ES-I3 (cell line): ENCODE data around the gene C1RL.
A peak's percentile ranks its signal among the peaks of the same experiment; 100 is the strongest.

ENCODE experiments used
- H3K36me3 ChIP-seq: 2 replicates; pipeline ENCODE4 v1.6.1; 2013; ENCODE audit warnings: mild to moderate bottlenecking, low read length, control low read depth, moderate library complexity; ENCODE audit not compliant: insufficient read depth
- H3K4me1 ChIP-seq: 2 replicates; pipeline ENCODE4 v1.6.1; 2013; ENCODE audit warnings: mild to moderate bottlenecking, control low read depth, low read length; ENCODE audit not compliant: insufficient read depth
- H3K9ac ChIP-seq: 2 replicates; pipeline ENCODE4 v1.6.1; 2013; ENCODE audit warnings: low read depth, mild to moderate bottlenecking, low read length, moderate library complexity
- H3K9me3 ChIP-seq: 2 replicates; pipeline ENCODE4 v1.6.1; 2013; ENCODE audit warnings: mild to moderate bottlenecking, low read length, moderate library complexity; ENCODE audit not compliant: control insufficient read depth, insufficient read depth

C1RL gene

GRCh38 chr12:7129872-7130691 lies 21.1 kb upstream of the C1RL start, which contains the start of gene CLSTN3:
Gene CLSTN3 (plus strand): TSS chr12:7130371. CDS start chr12:7130649, 278 bp downstream.
- peaks cover 15% of the 10 kb centered on the region for H3K4me1 ChIP-seq
- peak within 1 kb of the TSS; percentile 79 for H3K9ac ChIP-seq
- H3K9me3 ChIP-seq: no peaks in the 10 kb centered on the region
- H3K36me3 ChIP-seq: no peaks in the 10 kb centered on the region

- H3K9ac ChIP-seq: peak overlapping the region; percentile 79
- no peaks in the 10 kb centered on the region for H3K36me3 ChIP-seq
- no peaks in the 10 kb centered on the region for H3K9me3 ChIP-seq
- H3K4me1 ChIP-seq: peaks cover 15% of the 10 kb centered on the region
Observed at GRCh38 chr12:7129287-7129871, 20.4 kb upstream of the C1RL start.

- Histone ChIP-seq H3K36me3 (no peaks in the 10 kb centered on the region), H3K4me1 (peaks cover 15% of the 10 kb centered on the region), H3K9ac (peak within 1 kb of the TSS; percentile 79), H3K9me3 (no peaks in the 10 kb centered on the region)
Observed at GRCh38 chr12:7128681-7129286, 19.8 kb upstream of the C1RL start, which contains the start of gene RBP5. Gene RBP5 (minus strand): TSS chr12:7128889. CDS start chr12:7128775, 114 bp downstream.

- Histone ChIP-seq H3K36me3 (no peaks in the 10 kb centered on the region), H3K9me3 (no peaks in the 10 kb centered on the region), H3K9ac (no peak overlapping the region), H3K4me1 (peaks cover 18% of the 10 kb centered on the region)
Observed at GRCh38 chr12:7127916-7128626, 19.1 kb upstream of the C1RL start.

GRCh38 chr12:7125632-7126227 lies 16.7 kb upstream of the C1RL start:
- Histone ChIP-seq H3K4me1 (peaks cover 20% of the 10 kb centered on the region), H3K9me3 (no peaks in the 10 kb centered on the region), H3K9ac (no peak overlapping the region)

GRCh38 chr12:7123806-7124522 lies 14.9 kb upstream of the C1RL start:
- H3K4me1 ChIP-seq: peaks cover 17% of the 10 kb centered on the region
- no peak overlapping the region for H3K9ac ChIP-seq
- no peaks in the 10 kb centered on the region for H3K36me3 ChIP-seq
- no peaks in the 10 kb centered on the region for H3K9me3 ChIP-seq

More at GRCh38 chr12:7125632-7126227, 16.7 kb upstream of the C1RL start:
- H3K36me3 ChIP-seq: no peaks in the 10 kb centered on the region

- H3K9me3 ChIP-seq: no peaks in the 10 kb centered on the region
- H3K9ac ChIP-seq: no peak overlapping the region
- no peaks in the 10 kb centered on the region for H3K36me3 ChIP-seq
- peaks cover 9% of the 10 kb centered on the region; the same call in 1 of the 2 replicates for H3K4me1 ChIP-seq
Observed at GRCh38 chr12:7122811-7123769, 14.1 kb upstream of the C1RL start.

GRCh38 chr12:7121324-7121723 lies 12.3 kb upstream of the C1RL start:
- Histone ChIP-seq H3K9ac (no peak overlapping the region), H3K36me3 (no peaks in the 10 kb centered on the region), H3K4me1 (peaks cover 5% of the 10 kb centered on the region; the same call in 1 of the 2 replicates), H3K9me3 (no peaks in the 10 kb centered on the region)

GRCh38 chr12:7120166-7120565 lies 11.2 kb upstream of the C1RL start:
- Histone ChIP-seq H3K9me3 (no peaks in the 10 kb centered on the region), H3K9ac (no peak overlapping the region), H3K36me3 (peaks cover 2% of the 10 kb centered on the region; the same call in 1 of the 2 replicates), H3K4me1 (peaks cover 5% of the 10 kb centered on the region; the same call in 1 of the 2 replicates)

- H3K9ac ChIP-seq: no peak overlapping the region
- H3K36me3 ChIP-seq: peaks cover 2% of the 10 kb centered on the region; the same call in 1 of the 2 replicates
- H3K4me1 ChIP-seq: peaks cover 5% of the 10 kb centered on the region; the same call in 1 of the 2 replicates
- no peaks in the 10 kb centered on the region for H3K9me3 ChIP-seq
Observed at GRCh38 chr12:7118881-7119280, 9.9 kb upstream of the C1RL start.

GRCh38 chr12:7117670-7118069 lies 8.7 kb upstream of the C1RL start:
- Histone ChIP-seq H3K9ac (no peak overlapping the region), H3K9me3 (no peaks in the 10 kb centered on the region), H3K4me1 (no peaks in the 10 kb centered on the region; the same call in 1 of the 2 replicates), H3K36me3 (peaks cover 2% of the 10 kb centered on the region; the same call in 1 of the 2 replicates)

GRCh38 chr12:7116916-7117315 lies 7.9 kb upstream of the C1RL start:
- H3K36me3 ChIP-seq: peaks cover 2% of the 10 kb centered on the region; the same call in 1 of the 2 replicates
- H3K4me1 ChIP-seq: no peaks in the 10 kb centered on the region; the same call in 1 of the 2 replicates
- H3K9me3 ChIP-seq: no peaks in the 10 kb centered on the region
- H3K9ac ChIP-seq: no peak overlapping the region
